GM12873 (cell line): ENCODE results near the gene CA10.

Experiments
- CTCF ChIP-seq: IDR thresholded peaks from 2 replicates; pipeline ENCODE4 v1.5.1; 2012; ENCODE audit warnings: low read depth, mild to moderate bottlenecking, moderate library complexity, low read length, control low read depth; ENCODE audit not compliant: insufficient read depth; ENCODE audit errors: missing control alignments

Gene CA10

GRCh38 chr17:51853857-51854256, 304.7 kb downstream of the CA10 start:
- no peak for TF ChIP-seq CTCF

- no peak for TF ChIP-seq CTCF
Observed at GRCh38 chr17:51852603-51853002, 305.9 kb downstream of the CA10 start.

- peak; percentile 8 for TF ChIP-seq CTCF
Observed at GRCh38 chr17:51850201-51850600, 308.3 kb downstream of the CA10 start.

GRCh38 chr17:51848451-51848850, 310.1 kb downstream of the CA10 start:
- TF ChIP-seq CTCF: no peak

GRCh38 chr17:51846566-51846965, 311.9 kb downstream of the CA10 start:
- TF ChIP-seq CTCF: no peak

- TF ChIP-seq CTCF: no peak
Observed at GRCh38 chr17:51845776-51846175, 312.7 kb downstream of the CA10 start.

- no peak for TF ChIP-seq CTCF
Observed at GRCh38 chr17:51842763-51843162, 315.8 kb downstream of the CA10 start.
